ENCODE measurements around the gene ATF7.

ATF7 gene

DNA sequence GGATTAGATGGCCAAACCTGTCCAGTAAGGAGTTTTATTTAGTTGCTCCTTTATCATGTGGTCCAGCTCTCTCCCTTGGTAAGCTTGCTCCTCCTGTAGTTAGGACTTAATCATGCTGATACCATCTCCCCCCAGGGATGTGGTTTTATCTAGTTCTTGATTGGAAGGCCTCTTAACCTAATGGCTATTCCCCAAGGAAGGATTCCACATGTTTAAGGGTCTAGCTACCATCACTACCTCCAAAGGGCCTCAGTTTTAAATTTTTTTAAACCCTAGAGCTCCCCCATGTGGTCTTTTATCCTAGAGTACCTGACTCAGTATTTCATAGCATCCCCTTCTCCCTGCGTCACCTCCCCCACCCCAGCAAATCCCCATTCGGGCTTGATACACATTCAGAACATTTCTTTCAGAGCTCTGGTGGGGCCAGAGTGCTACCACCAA, 149.4 kb downstream of the ATF7 start:
- H3K4me3 ChIP-seq: no peak overlapping the region
- no peak overlapping the region for H3K27ac ChIP-seq

DNA sequence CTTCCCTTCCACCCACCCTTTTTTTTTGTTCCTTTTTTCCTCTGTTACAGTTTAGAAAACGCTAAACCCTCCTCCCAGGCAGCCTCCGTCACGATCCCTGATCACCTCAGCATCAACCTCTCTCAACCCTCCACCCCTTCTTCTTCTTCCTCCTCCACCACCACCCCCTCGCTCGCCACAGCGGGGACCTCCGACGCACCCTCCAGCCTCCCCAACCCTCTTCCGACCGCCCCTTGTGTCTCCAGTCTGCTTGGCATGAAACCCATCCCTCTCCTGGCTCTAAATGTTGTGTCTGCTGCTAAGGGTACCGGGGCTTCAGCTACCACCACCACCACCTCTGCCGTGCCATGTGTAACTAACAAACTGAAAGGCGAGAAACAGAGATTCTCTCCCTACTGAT, 151.4 kb downstream of the ATF7 start:
- no peak overlapping the region for H3K4me3 ChIP-seq
- H3K27ac ChIP-seq: peak overlapping the region in 1 of 21 experiments; percentile 30

DNA sequence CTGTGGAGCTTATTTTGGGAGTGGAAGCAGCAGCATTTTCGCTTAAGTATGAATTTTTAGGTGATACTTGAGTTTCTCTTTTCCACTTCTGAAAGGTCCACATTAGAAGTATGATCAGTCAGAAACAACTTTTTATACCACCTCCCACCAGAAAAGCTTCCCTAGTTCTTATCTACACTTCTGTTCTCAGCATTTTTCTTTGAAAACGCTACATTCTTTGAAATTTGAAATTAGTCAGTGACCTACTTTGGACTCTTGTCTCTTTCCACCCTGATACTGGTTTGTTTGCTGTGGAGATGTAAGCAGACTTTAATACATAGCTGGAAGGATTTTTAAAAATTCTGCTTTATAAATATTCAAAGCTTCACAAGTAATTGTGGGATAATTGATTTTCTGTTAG, 152.1 kb downstream of the ATF7 start:
- Histone ChIP-seq H3K4me3 (no peak overlapping the region), H3K27ac (peak overlapping the region in 2 of 21 experiments; percentile 11 to 30)

DNA sequence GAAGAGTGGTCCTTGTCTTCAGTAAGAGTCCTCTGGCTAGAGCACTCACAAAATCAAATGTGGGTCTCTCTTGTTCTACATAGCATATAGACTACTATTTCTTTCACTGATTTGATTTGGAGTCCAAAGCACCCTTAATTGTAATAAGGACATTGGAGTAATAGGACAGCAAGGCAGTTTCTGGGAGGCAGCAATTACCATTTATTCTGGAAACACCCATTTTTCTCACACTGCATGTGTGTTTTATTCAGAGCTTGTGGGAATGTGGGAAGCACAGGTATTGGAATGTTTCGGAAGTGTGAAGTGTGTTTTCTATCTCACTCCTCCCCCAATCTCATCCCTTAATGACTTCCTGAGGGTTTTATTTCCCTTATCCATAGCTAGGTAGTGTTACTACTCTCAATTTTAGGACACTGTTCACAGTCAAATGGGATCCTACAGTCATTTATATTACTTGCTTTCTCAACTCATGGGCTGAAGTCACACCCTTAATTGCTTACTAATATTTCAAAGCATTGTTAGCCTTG, 154.1 kb downstream of the ATF7 start:
- no peak overlapping the region for H3K4me3 ChIP-seq
- no peak overlapping the region for H3K27ac ChIP-seq

DNA sequence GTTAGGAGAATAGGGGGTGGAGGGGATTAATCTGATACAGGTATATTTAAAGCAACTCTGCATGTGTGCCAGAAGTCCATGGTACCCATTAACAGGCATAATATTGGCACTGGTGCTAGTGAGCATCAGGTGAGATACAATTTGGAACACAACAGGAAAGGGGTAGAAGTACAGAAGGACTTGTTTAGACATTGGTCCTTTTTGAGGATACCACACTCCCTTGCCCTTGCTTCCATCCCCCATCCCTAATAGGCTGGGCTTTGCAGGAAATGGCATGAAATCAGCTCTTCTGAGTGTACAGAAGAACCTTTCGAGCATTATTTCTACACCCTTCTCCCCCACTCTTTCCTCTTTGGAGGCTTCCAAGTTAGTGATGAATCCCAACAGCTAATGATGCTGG, 157.9 kb downstream of the ATF7 start:
- no peak overlapping the region for H3K27ac ChIP-seq

DNA sequence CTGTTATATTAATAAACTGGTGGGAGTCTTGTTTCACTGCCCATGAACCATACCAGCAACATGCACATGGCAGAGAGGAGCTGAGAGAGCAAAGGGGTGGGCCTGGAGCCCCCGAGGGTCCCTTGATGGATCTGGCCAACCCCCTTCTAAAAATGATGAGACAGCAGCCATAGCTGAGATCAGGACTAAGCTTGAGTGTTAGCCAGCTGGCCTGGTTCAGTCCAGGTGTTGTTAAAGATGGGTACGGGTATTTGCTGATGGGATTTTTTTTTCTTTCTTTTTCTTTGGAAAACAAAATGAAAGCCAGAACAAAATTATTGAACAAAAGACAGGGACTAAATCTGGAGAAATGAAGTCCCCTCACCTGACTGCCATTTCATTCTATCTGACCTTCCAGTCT, 158.3 kb downstream of the ATF7 start:
- Histone ChIP-seq H3K27ac (peak overlapping the region in 1 of 21 experiments; percentile 10), H3K4me3 (no peak overlapping the region)

More for the DNA sequence above, 157.9 kb downstream of the ATF7 start:
- H3K4me3 ChIP-seq: no peak overlapping the region

DNA sequence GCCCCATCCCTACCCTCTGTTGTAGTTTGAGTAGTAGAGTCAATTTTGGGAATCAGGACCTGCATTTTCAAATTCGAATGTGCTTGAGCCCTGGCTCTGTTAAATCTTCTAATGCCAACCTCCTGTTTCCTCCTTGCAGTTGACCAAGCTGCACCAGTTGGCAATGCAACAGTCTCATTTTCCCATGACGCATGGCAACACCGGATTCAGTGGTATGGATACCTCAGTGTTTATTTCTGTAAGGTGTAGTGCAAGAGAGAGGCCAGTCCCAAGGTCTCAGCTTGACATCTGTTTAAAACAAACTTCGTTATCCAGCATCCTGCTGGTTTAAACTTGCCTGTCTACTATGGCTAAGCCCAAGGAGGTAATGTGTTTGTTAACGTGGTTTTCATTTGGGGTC, 159.1 kb downstream of the ATF7 start:
- Histone ChIP-seq H3K27ac (peak overlapping the region in 1 of 21 experiments; percentile 10), H3K4me3 (no peak overlapping the region)

DNA sequence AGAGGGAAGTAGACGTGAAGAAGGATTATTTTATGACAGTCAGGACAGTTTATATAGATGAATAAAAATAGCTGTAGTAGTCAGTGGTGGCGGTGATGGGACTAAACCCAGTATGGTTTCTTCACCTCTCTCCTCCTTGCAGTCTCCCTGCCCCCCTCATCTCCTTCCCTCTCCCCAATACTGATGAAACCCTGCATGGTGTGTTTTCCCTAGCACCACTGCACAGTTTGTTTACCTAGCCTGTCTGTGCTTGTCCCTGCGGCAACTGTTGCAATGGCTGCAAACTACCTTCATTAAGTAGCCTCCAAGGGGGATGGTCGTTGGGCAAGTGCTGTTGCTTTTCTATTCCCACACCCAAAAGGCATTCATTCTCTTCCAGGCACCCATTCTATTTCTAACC, 159.5 kb downstream of the ATF7 start:
- Histone ChIP-seq H3K27ac (peak overlapping the region in 1 of 21 experiments; percentile 29), H3K4me3 (no peak overlapping the region)

DNA sequence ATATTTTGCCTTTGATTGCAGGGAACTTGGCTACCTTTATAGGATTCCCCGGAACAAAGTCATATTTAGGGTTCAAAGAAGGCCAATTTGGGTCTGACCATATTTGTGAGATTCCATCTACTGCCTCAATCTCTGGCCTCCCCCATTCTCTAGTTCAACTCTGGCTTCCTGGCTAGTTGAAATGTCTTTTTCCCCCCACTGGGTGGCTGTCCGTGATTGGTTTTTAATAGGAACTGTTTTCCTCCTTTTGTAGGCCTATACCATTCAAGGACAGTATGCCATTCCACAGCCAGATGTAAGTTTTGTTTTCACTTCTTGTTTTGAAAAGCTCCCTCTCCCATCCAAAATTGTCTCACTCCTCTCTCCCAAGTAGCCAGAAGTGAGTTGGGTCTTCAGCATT, 160.5 kb downstream of the ATF7 start:
- H3K4me3 ChIP-seq: no peak overlapping the region
- H3K27ac ChIP-seq: peak overlapping the region in 2 of 21 experiments; percentile 29 to 33

DNA sequence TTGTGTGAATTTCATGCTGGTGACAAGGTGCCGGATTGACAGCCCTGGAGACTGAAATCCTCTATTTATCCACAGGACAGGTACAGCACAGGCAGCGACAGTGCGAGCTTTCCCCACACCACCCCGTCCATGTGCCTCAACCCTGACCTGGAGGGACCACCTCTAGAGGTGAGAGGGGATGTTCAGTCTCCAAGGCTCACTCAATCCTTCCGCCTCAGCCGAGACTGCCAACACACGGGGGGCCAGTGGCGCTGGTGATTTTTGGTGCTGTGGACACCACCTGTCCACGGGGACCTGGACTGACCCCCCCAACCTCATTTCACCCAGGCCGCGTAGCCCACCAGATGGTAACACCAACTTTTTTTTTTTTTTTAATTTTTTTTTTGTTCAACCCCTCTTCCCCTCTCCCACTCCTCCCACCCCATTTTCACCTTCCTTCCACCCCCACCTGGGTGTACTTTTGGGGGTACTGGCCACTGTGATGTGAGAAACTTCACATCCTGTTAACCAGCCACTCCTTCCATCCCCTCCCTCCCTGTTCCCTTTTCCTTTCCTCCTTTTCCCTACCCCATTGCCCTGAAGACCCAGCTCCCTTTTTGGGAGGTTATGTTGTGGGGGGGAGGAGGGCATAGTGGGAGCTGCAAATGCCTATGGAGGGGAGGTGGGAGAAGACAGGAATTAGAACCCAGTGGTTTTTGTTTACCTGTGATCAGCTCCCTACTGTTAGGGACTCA, 161.3 kb downstream of the ATF7 start:
- Histone ChIP-seq H3K27ac (no peak overlapping the region), H3K4me3 (no peak overlapping the region)

DNA sequence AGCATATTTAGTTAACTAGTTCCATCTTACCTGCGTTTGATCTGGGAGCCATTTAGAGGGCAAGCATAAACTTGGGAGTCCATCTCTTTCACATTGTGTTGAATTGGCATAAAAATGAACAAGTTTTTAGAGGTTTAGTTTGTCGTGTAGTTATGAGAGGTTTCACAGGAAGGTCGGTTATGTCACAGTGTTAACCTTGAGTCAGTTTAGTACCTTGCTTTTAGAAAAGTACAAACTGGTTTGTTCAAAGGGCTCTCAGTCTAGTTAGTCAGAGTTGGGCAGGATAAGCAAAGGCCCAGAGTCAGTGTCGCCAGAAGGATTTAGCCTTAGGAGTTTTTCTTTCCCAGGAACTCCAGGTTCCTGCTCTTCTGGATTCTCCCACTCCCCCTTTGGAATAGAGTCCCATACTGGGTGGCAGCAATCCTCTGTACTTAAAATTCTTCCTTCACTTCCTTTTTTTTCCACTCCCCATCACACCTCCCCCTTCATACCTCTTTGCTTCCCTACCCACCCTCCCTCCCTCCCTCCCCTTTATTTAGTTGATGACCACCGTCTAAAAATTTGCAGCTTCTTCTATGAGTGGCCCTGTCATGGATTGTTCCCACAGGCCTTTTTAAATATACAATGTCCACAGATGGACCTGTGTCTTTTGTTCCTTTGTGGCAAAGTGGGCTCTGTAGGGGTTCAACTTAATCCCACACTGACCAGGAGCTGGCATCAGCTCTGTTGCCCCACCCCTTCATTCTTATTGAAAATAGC, 162.2 kb downstream of the ATF7 start:
- H3K4me3 ChIP-seq: no peak overlapping the region
- H3K27ac ChIP-seq: no peak overlapping the region

DNA sequence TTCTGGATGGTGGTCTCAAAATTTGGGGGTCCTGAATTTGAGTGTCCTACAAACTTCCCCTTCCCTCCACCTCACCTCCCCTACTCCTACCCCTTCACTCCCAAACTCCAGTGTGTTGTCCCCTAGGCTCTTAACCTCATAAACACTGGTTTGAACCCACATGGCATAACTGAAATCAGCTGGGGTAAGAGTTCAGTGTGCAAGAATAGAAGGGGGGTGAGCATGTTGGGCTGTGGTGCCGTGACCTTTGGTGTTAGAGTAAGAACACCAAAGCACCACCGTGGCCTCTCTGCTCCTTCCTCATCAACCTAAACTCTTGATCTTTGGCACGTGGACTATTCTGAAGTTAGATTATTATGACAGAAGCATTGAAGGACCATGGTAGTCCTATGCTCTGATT, 163.2 kb downstream of the ATF7 start:
- H3K4me3 ChIP-seq: no peak overlapping the region
- peak overlapping the region in 1 of 21 experiments; percentile 6 for H3K27ac ChIP-seq

DNA sequence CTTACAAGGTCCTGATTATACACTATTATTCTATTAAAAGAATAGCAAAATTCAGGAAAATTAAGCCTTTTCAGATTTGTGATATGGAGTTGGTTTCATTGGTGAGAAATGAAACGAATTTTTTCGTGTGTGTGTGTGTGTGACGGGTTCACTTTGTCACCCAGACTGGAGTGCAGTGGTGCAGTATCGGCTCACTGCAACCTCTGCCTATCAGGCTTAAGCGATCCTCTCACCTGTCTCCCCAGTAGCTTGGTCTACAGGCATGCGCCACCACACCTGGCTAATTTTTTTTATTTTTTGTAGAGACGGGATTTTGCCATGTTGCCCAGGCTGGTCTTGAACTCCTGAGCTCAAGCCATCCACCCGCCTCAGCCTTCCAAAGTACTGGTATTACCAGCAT, 164.6 kb downstream of the ATF7 start:
- H3K27ac ChIP-seq: no peak overlapping the region

DNA sequence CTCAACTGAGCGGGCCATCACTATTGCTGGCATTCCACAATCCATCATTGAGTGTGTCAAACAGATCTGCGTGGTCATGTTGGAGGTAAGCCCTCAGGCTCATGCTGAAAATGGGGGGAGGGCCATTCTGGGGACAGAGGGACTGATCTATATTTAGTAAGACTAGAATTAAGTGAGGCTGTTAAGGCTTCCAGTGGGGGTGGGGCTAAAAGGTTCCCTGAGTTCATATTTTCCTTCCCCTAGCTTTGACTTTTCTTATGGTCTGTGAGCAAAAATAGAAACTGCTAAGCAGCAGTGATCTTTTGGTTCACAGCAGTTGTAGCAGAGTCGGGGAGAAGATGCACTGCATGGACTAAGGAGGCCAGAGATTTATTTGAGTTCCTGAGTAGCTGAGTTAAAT, 165.1 kb downstream of the ATF7 start:
- no peak overlapping the region for H3K4me3 ChIP-seq
- H3K27ac ChIP-seq: no peak overlapping the region

More for the DNA sequence above, 164.6 kb downstream of the ATF7 start:
- no peak overlapping the region for H3K4me3 ChIP-seq

DNA sequence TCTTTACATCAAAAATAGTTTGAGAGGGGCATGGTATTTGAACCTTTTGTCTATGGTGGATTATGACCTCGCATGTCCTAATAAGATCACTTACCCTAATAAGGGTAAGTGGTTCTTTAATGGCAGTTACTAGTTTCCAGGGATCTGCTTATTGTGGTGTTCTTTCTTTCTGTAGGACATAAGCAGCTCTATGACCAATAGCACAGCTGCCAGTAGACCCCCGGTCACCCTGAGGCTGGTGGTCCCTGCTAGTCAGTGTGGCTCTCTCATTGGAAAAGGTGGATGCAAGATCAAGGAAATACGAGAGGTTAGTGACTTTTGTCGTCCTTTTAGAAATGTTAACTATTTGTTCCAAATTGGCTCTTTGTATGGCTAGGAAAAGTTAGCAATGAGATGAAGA, 167.1 kb downstream of the ATF7 start:
- Histone ChIP-seq H3K27ac (no peak overlapping the region), H3K4me3 (no peak overlapping the region)

Measured in skin epidermis (tissue), 12 donors.